ENCODE data around the gene GHDC. TPM values are rescaled to one million over a fixed set of nuclear protein-coding genes. Genes with fewer than 3 reads are reported as not detected.
A peak's percentile ranks its signal among the peaks of the same experiment; 100 is the strongest.
"Not testable (repeated sequence)": the region's sequence is repeated elsewhere in the genome, so short reads cannot be mapped to it uniquely, and the experiment has no call there.

Gene GHDC
- total and polyA plus RNA-seq, 2 of the 13 experiments (the other 11 are each of a cell fraction or from before 2014, with no cell fraction given), result 15.4 to 22.5 TPM

DNA sequence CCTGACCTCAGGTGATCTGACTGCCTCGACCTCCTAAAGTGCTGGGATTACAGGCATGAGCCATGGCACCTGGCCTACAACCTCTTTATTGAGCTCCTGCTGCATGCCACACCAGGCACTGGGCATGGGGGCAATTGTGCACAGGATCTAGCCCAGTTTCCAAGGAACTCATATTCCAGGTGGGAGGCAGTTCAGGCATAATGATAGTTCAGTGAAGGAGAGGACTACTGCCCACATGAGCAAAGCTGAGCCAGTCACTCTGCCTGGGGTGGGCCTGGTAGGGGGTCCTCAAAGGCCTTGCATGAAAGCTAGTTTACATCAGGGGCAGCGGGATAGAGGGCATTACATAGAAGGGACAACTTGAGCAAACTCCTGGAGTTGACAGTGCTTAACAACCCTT, 6.5 kb downstream of the GHDC start:
- TF ChIP-seq ZNF75D (CRISPR knock-in tag; IDR thresholded peaks at IDR 0.05; ENCODE audit: borderline replicate concordance) (no peak), ZNF496 (CRISPR knock-in tag; IDR thresholded peaks at IDR 0.05; ENCODE audit: insufficient replicate concordance) (no peak), KDM5A (IDR thresholded peaks at IDR 0.05; ENCODE audit: borderline replicate concordance, low read length) (no peak), ZNF296 (CRISPR knock-in tag; conservative IDR thresholded peaks at IDR 0.05) (0 out of 2 replicates have a peak, but pooled peaks have one; percentile 50), TOPORS (CRISPR knock-in tag; IDR thresholded peaks at IDR 0.05) (no peak)
- TF ChIP-seq, protein P1, sequence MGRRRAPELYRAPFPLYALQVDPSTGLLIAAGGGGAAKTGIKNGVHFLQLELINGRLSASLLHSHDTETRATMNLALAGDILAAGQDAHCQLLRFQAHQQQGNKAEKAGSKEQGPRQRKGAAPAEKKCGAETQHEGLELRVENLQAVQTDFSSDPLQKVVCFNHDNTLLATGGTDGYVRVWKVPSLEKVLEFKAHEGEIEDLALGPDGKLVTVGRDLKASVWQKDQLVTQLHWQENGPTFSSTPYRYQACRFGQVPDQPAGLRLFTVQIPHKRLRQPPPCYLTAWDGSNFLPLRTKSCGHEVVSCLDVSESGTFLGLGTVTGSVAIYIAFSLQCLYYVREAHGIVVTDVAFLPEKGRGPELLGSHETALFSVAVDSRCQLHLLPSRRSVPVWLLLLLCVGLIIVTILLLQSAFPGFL (CRISPR knock-in tag; IDR thresholded peaks at IDR 0.05), result no peak
- intact Hi-C loops (cut with micrococcal nuclease; ENCODE audit: unreplicated experiment) (loop anchor here (10.0 kb wide), 1 partner anchor 57 kb away; no protein-coding TSS in a partner anchor), in situ Hi-C loops (cut with HindIII; ENCODE audit: extremely low pct_ligation_motif_present, low pct_unique_long_range_greater_than_20kb) (no loop called here)
- ATAC-seq (no peak), DNase-seq (ENCODE audit: low spot score) (no peak), FAIRE-seq (no peak)
- H3K27ac ChIP-seq (ENCODE audit: extremely low read length, insufficient read depth, low read length), result no peak overlapping the region
- no peak overlapping the region for H3K9ac ChIP-seq (ENCODE audit: insufficient read depth, low read depth, low read length)
- 44% methylated on average over 2 of the region's 2 CpGs for WGBS (ENCODE audit: low lambda C conversion rate)
- no peak overlapping the region for H2AFZ ChIP-seq (ENCODE audit: low read length)
- no peak overlapping the region for H3K4me2 ChIP-seq (ENCODE audit: low read depth, low read length)
- CTCF ChIA-PET (ENCODE audit: low intra/inter-chr PET ratio, low total read pairs), result no interaction called here
- H3K36me3 ChIP-seq (replicated peaks in 1 of 2; ENCODE audit: control insufficient read depth in 1 of 2, insufficient read depth in 2 of 2, low read length in 2 of 2), result no peaks in the 10 kb centered on the region
- no peak overlapping the region for H3K4me3 ChIP-seq (replicated peaks in 1 of 3; ENCODE audit: insufficient read depth in 1 of 3, low read depth in 2 of 3, low read length in 3 of 3)
- H3K79me2 ChIP-seq (ENCODE audit: insufficient read depth, low read length), result no peaks in the 10 kb centered on the region
- H3K9me3 ChIP-seq (ENCODE audit: low read length), result no peaks in the 10 kb centered on the region
- no TSS peak for BruUV-seq (replicated peaks)
- peaks cover 24% of the 10 kb centered on the region for H3K4me1 ChIP-seq (ENCODE audit: insufficient read depth, low read length)
- no peaks in the 10 kb centered on the region; the same call in 1 of the 2 replicates for H4K20me1 ChIP-seq (ENCODE audit: insufficient read depth, low read length)
- H3K27me3 ChIP-seq (ENCODE audit: control insufficient read depth in 1 of 2, insufficient read depth in 2 of 2, low read length in 2 of 2), result peaks cover 0 to 14% of the 10 kb centered on the region in 2 experiments; a peak in 4 of 5 replicates
- POLR2A ChIA-PET, result interaction anchor here (1.1 kb wide), 1 partner anchor 57 kb away, joined by 3 read pairs; no protein-coding TSS in a partner anchor

DNA sequence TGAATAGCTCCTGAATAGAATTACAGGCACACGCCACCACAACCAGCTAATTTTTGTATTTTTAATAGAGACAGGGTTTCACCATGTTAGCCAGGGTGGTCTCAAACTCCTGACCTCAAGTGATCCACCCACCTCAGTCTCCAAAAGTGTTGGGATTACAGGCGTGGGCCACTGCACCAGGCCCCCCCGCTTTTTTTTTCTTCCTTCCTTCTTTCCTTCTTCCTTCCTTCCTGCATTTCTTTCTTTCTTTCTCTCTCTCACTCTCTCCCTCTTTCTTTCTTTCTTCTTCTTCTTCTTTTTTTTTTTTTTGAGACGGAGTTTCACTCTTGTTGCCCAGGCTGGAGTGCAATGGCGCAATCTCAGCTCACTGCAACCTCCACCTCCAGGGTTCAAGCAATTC, 8.1 kb downstream of the GHDC start:
- 75% methylated on average over 5 of the region's 5 CpGs for whole genome bisulfite sequencing (ENCODE audit: low lambda C conversion rate)
- CTCF ChIA-PET (ENCODE audit: low intra/inter-chr PET ratio, low total read pairs), result not testable (repeated sequence)

More for the DNA sequence above, 8.1 kb downstream of the GHDC start:
- DNase-seq (ENCODE audit: low spot score); H3K9me3 ChIP-seq (ENCODE audit: low read length); POLR2A ChIA-PET; H3K4me3 ChIP-seq (replicated peaks in 1 of 3; ENCODE audit: insufficient read depth in 1 of 3, low read depth in 2 of 3, low read length in 3 of 3); H4K20me1 ChIP-seq (ENCODE audit: insufficient read depth, low read length); H3K9ac ChIP-seq (ENCODE audit: insufficient read depth, low read depth, low read length); H3K36me3 ChIP-seq (replicated peaks in 1 of 2; ENCODE audit: control insufficient read depth in 1 of 2, insufficient read depth in 2 of 2, low read length in 2 of 2); in situ Hi-C loops (cut with HindIII; ENCODE audit: extremely low pct_ligation_motif_present, low pct_unique_long_range_greater_than_20kb); H3K79me2 ChIP-seq (ENCODE audit: insufficient read depth, low read length); BruUV-seq (replicated peaks); ATAC-seq; H3K4me2 ChIP-seq (ENCODE audit: low read depth, low read length); FAIRE-seq; H2AFZ ChIP-seq (ENCODE audit: low read length); H3K27ac ChIP-seq (ENCODE audit: extremely low read length, insufficient read depth, low read length): not testable (repeated sequence)
- peaks cover 35% of the 10 kb centered on the region for H3K4me1 ChIP-seq (ENCODE audit: insufficient read depth, low read length)
- intact Hi-C loops (cut with micrococcal nuclease; ENCODE audit: unreplicated experiment), result loop anchor here (10.0 kb wide), 1 partner anchor 59 kb away; no protein-coding TSS in a partner anchor
- peaks cover 0 to 21% of the 10 kb centered on the region in 2 experiments; a peak in 4 of 5 replicates for H3K27me3 ChIP-seq (ENCODE audit: control insufficient read depth in 1 of 2, insufficient read depth in 2 of 2, low read length in 2 of 2)
